Stimulated activated CD4-positive, alpha-beta T cell treated with anti-CD3 and anti-CD28 coated beads, TNF-alpha, amount 100 ng/mL, for 48 hours (primary cell): ENCODE results near the gene PAX3.

Experiments used
- DNase-seq, 3 donors: peaks; one replicate each; pipeline ENCODE4 v3.0.0-alpha.2; 2020; ENCODE audit warnings: low read depth in 3 of 3

Gene PAX3

DNA sequence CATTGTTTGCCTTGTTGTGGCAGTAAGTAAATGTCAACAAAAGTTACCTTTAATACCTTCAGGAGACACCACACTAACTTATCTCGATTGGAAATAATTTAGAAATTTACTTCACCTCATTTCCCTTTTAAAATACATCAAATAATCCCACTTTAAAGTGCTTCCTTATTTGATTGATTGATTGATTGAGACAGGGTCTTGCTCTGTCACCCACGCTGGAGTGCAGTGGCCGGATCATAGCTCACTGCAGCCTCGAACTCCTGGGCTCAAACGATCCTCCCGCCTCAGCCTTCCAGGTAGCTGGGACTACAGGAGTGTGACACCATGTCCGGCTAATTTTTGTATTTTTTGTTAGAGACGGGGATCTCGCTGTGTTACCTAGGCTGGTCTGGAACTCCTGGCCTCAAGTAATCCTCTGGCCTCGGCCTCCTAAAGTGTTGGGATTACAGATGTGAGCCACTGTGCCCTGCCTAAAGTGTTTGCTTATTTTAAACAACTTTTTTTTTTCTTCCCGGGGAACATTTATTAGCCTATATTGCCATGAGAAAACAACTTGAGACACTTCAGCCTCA, 12.0 kb upstream of the PAX3 start:
- DNase-seq: no peak

DNA sequence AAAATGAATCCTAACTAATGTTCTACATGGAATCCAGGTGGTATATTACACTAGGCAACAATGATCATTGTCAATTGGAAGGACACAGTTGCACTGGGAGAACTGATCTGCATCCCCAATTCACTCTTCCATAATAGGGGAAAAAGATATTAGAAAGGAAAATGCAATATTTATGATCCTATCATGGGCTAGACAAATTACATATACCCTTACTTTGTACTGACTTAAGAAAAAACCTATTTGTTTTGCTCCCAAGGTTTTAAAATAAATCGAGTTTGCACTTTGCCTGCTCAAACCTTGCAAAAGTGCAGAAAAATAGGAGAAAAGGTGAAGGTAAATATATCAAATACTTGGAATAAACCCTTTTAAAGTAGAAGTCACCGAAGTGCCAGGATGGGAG, 11.0 kb upstream of the PAX3 start:
- no peak for DNase-seq

DNA sequence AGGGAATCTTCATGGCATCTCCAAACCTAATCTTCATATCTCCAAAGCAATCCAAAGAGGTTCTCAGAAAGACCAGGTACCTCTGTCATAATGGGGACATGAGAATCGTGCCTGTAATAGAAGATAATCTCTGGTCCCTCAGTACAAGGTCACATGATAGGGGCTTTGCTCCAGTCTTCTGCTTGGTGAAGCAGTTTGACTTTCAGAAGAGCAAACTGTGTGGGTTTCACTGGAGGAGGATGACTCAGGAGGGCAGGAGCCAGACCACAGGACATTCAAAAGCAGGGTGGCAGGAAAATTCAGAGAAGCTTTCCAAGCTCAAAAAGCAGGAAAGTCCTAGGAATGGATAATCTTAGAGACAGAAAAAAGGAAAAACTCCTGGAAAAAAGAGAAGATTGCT, 10.6 kb upstream of the PAX3 start:
- DNase-seq: no peak

DNA sequence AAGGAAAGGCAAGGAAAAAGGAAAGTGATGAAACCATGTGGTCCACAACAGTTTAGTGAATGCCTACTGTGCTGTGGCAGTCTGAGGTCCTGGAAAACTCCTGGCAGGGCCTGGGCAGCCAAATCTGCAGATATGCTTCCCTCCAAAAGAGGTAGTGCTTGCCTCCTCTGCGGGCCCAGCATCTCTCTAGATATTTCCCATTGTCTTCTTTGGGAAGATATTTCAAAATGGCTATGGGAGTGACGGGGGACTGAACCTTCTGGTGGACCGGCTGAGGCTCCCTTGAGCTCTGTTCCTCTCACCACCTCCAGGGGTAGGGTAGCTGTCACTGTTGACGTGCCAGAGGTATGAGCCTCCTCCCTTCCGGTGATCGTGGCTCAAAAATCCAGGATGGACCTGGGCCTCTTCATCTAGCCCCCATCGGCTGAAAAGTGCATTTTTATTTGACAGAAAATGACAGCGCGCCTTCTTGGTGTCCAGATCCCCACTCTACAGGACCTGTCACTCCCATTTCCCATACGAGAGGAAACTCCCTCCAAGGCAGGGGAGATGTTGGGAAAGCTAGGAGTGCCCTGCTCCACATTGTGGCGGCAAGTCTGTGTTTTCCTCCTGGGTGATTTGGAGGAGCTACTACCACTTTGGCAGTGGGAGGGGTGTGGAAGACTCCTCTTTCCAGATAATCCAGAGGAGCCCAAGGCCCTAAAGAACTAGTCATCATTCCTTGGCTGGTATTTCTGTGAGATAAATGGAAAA, 9.4 kb upstream of the PAX3 start:
- DNase-seq: no peak

DNA sequence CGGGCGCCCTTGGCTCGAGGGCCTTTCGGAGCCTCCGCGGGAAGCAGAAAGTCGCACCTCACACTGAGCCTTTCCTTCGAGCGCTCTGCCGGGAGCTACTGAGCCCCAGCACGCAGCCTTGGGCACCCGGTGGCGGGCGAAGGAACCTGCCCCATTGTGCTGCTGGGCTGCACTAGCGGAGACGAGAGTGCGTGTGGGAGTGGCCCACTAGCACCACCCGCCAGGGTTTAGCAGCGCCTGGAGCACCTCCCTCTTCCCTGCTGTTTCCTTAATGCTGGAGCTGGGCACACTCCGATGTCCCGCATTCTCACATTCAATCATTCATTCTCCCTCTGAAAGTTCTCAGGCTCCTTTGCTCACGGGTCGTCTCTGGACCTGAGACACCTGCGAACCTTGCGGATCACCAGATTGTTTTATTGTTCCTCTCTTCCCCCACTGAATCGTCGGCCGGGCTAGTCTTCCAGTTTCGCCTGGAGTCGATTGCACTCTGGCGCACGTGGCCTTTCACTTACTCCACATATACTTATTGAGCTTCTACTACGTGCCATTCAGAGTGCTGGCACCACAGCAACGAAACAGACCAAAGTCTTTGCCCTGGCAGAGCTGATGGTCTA, 8.5 kb upstream of the PAX3 start:
- no peak for DNase-seq

DNA sequence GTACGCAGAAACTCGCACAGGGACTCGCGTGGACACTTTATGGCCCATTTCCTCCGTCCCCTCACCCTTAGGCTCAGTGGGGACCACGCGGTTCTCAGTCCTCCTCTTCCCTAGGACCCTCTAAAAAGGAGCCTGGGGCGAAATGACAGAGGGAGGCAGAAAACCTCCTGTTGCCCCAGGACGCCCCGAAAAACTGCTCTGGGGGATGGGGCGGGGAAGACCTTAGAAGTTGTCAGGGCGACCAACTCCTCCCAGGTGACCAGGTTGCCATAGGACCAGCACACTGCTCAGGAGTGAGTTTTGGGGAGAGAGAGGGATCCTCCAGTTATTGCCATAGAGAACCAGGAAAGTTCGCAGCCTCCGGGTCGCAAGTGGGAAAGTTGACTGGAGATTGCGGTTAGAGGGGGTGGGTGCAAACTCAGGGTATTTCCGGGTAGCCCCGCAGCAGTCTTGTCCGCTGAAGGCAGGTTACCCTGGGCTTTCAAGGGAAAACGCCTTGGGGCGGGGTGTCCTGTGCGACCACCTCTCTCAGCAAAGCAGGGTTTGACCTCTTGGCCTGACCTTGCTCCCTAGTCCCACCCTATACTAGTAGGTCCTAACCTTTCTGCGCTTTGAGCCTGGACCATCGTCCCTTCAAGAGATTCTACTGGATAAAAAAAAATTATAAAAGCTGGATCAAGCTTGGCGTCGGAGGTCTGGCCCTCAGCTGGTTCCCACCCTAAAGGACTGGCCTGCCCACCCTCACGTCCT, 7.8 kb upstream of the PAX3 start:
- DNase-seq: no peak

DNA sequence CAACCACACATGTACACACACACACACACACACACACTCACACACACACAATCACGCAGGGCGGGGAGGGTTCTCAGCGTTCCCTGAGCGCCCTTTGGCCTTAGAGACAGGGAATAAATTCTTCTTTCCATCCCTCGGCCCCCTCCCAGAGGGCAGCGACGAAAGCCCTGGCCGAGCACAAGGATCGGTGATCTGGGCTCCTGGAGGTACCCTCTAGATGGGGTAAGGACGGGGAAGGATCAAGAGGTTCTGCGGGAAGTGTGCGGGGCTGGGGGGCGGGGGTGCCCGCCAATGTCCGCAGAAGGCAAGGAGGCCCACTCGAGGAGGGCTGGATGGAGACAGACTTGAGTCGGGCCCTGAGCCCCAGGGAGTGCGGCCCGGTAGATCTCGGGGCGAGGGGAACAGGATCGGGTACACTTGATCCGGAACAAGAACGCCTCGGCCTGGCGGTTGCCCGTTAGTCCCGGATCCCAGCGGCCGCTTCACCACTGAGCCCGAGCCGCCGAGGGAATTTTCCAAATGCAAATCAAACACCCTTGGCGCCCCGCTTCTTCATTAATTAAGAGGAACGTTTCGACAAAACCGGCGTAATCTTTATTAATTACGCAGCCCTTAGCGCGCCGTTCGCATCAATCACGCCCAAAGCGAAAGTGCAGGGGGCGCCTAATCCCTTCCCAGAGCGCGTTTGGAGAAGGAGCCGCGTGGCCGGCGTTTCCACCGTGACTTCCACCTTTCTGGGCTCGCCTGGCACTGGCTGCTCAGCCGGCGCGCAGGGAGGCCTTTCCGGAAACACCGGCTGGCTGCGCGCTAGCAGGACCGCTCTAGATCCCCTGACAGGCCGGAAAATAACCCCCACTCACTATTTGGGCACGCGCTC, 7.0 kb upstream of the PAX3 start:
- DNase-seq: no peak

DNA sequence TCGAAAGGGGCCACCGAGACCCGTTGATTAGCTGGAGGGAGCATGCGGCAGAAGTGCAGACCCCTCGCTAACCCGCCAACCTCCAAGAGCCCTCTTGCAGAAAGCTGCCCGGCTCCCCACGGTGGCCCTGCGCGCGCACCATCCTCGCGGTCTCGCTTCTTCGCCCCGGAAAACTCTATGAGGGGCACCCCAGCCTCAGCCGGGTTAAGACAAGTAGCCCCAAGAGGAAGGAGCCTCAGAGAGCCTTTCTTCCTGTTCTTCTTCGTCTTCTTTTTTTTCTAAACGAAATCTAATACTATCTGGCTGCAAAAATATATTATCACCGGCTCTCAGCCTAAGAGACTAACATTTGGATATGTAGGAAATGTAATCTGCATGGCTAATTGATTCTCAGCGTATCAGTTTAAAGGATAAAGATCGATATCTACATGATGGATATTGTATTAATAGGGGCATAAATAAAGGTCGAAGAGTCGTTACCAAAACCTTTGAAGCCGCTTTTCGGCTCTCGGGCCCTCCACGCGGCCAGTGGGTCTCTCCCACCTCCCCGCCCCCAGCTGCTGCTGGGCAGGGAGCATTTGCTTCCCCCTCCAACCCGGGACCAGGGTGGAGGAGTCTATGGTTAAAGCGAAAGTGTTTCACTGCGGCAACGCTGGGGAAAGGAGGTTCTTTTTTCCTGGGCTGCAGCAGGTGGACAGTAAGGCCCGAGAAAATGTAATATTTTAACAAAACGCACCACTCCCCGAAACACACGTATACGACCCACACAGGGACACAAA, 6.1 kb upstream of the PAX3 start:
- no peak for DNase-seq

DNA sequence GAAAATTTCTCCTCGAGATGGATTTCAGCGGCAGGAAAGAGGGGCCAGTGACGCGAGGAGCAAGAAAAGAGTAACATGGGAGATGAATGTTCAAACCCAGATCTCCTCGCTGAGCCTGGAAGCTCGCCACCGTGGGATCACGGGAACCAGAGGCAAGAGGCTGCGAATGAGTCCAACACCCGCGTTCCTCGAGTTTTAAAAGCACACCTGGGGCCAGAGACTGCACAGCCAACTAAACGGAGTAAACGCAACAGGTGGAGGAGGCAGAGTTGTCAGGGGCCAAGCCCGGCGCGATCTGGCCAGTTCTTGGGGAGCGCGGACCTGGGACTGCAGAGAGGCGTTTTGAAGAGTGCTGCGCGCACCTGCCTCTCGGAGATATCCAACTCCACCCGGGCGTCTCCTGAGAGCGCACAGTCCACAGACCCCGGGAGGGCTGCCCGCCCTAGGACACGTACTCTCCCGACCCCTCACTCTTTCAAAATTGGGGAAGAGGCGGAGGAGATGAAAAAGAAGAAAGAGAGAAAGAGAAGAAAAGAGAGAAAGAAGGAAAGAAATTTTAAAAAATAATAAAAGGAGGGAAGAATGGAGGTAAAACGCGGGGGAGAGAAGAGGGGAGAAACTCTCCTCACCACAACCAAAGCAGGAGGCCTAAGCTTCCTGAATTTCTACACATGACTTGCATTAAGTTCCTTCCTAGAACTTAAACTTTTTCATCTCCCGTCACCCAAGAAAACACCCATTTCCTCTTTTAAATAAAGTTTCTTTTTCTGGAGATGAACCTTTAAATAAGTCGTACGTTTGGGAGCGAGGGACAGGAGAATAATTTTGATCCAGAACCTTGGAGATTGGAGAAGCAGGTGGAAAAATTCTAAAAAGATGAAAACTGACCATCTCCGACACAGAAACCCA, 5.3 kb upstream of the PAX3 start:
- DNase-seq: no peak

DNA sequence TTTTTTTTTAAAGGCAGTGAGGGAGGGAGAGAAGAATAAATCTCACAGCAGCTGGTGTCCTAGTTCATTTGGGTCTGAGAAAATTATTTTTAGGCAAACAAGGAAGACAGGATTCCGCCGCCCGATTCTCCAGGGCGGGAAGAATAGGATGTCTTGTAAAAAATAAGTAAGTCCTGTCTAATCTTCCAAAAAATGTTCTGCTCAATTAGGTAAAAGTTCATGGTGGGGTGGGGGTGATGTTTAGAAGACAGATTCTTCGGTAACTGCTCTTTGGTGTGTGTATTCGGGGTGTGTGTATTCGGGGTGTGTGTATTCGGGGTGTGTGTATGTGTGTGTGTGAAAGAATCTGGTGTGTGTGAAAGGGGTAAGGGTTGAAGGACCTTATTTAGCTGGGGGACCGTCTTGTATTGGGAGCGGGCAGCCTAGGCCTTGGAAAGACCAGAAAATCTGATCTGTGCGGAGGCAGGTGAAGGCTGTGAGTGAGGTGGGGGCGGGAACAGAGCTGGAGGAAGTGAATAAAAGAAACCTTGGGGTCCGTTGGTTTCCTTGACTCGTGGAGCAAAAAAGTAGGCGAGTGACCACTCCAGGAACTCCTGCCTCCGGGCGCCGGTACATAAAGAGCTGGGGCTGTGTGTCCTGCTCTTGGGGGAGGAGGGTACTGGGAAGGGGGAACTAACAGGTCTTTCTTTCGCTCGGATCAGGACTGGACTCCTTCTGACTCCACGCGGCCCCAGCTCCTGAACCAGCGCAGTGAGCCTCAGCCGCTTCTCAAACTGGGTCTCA, 4.4 kb upstream of the PAX3 start:
- no peak for DNase-seq

DNA sequence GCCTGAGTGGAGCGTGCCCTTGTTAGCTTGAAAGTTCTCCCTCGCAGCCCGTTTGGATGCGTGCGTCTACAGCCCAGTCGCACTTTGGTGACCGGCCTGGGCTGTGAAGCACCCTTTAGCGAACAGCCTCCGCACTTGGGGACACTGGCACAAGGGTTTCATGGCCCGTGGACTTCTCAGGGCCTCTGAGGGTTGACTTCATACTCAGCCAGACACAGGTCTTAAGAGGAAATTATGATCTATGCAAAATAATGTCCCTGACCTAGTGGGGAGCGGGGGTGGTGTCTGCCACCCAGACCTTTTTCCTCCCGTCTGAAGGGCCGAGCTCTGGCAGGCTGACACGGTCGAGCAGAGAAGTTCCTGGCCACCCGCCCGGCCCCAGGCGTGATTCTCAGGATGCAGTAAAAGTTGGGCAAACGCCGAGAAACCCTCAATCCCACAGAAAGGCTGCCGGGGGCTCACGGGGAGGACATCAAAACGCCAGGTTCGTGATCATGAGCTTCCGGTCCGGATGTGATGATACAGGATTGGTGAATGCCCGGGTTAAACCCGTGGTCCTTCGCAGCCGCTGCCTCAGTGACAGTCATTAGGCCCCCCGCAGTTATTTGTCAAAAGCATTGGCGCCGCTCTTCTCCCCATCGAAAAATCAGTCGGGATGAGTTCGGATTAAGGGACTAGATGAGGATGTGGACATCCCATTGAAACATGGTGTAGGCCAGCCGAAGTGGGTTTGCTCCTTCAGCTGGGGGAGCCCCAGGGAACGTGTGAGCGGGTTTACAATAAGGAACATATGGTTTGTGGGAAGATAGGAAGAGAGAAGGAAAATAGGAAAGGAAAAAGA, 3.6 kb upstream of the PAX3 start:
- DNase-seq: no peak

DNA sequence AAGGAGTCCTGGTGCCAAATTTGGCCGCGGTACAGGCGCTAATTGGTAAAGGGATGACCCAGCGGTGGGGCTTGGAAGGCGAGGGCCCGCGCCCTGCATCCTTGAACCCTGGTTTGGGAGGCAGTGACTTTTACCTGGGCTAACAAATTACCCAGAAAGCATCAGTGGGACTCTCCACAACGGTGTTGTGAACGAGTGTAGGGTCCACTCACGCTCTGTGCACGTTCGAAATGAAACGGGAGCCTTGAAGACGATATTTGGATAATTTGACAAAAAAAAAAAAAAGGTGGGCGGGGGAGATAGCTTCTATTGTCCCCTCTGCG, 3.0 kb upstream of the PAX3 start:
- no peak for DNase-seq

DNA sequence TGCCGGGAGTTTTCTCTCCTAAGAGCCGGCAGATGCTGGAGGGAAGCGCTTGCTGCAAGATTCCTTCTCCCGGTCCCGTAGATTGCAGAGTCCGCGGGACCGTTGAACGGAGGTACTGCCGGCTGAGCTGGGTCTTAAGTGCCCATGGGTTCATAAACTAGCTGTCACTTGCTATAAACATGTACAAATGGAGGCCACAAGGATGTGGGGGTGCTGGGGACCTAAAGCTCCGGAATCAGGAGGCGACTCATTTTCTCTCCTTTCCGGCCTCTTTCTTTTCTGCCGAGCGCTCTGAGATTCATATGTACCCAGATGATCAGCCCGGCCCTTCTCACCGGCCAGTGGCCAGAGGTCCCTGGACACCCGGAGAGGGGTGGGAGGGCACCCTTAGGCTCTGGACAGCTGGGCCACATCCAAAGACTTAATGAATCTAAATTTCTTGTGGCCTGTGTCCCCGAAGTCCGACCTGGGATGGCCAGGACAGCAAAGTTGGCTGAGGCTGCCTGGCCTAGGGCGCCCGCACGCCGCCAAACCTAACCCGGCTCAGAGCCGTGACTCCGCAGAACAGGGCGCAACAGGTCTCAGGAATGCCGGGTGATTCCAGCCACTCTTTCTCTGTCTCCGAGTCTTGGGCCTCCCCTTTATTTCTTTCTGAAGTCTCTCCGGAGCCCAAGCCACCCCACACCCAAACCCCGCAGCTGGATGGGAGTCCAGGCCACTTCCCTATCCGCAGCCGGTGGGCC, 2.4 kb upstream of the PAX3 start:
- no peak for DNase-seq

DNA sequence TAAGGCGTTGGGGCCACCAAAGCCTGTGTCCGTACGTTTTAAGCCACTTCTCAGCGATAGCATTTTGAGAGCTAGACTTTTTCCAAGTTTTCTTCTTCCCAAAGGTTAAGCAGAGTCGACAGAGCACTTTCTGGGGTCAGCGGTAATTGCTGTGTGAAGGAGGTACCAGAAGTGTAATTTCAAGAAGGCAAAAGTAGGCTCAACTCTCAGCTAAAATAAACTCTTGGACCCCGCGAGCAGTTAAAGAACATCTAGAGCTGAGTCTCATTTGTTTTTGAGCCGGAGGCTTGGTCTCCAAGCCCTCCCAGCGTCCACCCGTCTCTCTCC, 1.9 kb upstream of the PAX3 start:
- DNase-seq: no peak

DNA sequence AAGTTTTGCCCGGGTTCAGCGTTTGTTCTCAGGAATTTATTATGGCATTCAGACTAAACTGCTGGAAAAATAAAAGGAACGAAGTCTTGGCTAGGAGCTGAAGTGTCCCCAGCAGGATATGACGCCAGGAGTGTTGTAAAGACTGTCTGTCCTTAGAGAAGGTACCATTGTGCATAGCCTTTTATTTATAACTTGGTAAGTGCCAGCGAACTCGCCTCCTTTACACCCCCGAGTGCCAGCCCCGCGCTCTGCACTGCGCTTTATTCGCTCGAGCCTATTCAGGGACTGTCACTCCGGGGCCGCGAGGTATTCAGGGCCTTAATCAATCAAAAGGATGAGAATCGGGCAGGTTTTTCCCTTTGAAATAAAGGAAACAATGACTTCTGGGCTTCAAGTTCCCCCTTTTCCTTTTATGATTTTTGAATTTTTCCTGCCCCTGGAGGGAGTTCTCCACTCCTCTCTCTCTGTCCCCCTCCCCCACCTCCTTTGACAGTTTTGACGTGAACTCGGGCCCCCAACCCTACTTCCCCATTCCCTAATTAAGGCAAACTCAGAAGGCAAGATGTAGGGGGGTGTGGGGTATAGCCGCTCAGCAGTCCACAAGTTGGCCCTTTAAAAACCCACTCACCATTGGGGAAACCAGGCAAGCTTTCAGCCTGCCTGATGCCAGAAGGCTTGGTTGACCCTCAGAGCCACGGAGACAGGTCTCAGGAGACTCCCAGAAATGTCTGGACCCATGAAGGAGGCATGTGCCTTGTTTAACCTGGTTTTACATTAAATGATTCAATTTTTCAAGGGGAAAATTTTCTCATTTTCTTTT, 1.3 kb upstream of the PAX3 start:
- DNase-seq: no peak

DNA sequence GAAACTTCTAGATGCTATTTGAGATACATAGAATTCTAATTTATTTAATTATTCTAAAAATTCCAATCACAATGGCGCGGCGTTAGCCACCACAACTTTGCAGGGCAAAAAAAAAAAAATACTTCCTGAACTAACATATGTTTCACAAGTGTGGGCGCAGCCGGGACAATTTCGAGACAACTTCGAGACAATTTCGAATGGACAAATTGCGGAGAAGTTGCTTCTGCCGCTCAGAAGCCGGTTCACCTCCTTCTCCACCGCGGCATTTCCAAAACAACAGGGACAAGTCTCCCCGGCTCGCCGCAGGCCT, 842 bp downstream of the PAX3 start:
- DNase-seq: no peak

DNA sequence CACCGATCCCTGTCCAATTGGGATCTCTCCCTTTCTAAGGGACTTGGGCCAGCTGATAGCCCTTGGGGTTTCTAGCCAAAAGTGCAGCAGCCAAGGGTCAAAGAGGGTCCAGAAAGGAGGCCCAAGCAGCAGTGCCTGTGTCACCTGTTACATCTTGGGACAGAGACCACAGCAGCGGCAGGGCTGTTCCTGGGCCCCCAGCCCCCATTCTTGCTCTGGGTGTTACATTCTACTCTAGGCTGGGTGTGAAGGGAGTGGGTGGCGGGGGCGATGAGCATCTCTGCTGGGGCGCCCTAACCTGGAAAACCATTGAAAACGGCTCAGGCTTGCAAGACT, 1.2 kb downstream of the PAX3 start:
- no peak for DNase-seq
